ENCODE measurements around the gene CDH23. TPM values are rescaled to one million over a fixed set of nuclear protein-coding genes. Genes with fewer than 3 reads are reported as not detected.

The CDH23 gene
- total and polyA plus RNA-seq, 9 of the 15 experiments (the other 6 are each of a cell fraction or from before 2014, with no cell fraction given), result 0.18 to 1.2 (median 0.47) TPM

DNA sequence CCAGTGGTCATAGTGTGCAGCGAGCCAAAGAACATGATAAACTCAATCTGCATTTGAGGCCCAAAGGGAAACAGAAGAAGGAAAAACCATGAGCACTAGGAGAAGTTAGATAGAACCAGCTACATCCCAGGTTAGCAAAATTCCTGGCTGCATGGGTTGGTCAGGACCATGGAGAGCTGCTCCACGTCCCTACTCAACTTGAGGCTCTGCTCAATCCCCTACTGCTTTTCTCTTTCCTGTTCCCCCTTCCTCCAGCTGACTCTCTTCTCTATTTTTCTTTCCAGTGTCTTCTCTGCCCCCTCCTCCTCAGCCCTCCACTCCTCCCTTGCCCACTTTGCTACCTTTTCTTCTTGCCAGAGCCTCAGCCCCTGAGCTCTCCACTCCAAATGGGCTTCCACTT, 398.5 kb downstream of the CDH23 start (continued):
- TF ChIP-seq, protein P1, sequence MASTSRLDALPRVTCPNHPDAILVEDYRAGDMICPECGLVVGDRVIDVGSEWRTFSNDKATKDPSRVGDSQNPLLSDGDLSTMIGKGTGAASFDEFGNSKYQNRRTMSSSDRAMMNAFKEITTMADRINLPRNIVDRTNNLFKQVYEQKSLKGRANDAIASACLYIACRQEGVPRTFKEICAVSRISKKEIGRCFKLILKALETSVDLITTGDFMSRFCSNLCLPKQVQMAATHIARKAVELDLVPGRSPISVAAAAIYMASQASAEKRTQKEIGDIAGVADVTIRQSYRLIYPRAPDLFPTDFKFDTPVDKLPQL (IDR thresholded peaks at IDR 0.05; ENCODE audit: extremely low read depth, insufficient read length), result no peak
- TF ChIP-seq, protein P2, sequence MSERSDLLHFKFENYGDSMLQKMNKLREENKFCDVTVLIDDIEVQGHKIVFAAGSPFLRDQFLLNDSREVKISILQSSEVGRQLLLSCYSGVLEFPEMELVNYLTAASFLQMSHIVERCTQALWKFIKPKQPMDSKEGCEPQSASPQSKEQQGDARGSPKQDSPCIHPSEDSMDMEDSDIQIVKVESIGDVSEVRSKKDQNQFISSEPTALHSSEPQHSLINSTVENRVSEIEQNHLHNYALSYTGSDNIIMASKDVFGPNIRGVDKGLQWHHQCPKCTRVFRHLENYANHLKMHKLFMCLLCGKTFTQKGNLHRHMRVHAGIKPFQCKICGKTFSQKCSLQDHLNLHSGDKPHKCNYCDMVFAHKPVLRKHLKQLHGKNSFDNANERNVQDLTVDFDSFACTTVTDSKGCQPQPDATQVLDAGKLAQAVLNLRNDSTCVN (CRISPR knock-in tag; IDR thresholded peaks at IDR 0.05), result 0 out of 2 replicates have a peak, but pooled peaks have one; percentile 57
- TF ChIP-seq IFI16 (CRISPR knock-in tag; IDR thresholded peaks at IDR 0.05), result no peak
- TF ChIP-seq, protein P3, sequence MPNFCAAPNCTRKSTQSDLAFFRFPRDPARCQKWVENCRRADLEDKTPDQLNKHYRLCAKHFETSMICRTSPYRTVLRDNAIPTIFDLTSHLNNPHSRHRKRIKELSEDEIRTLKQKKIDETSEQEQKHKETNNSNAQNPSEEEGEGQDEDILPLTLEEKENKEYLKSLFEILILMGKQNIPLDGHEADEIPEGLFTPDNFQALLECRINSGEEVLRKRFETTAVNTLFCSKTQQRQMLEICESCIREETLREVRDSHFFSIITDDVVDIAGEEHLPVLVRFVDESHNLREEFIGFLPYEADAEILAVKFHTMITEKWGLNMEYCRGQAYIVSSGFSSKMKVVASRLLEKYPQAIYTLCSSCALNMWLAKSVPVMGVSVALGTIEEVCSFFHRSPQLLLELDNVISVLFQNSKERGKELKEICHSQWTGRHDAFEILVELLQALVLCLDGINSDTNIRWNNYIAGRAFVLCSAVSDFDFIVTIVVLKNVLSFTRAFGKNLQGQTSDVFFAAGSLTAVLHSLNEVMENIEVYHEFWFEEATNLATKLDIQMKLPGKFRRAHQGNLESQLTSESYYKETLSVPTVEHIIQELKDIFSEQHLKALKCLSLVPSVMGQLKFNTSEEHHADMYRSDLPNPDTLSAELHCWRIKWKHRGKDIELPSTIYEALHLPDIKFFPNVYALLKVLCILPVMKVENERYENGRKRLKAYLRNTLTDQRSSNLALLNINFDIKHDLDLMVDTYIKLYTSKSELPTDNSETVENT (CRISPR knock-in tag; IDR thresholded peaks at IDR 0.05), result no peak
- TF ChIP-seq CEBPG (CRISPR knock-in tag; IDR thresholded peaks at IDR 0.05), result no peak
- no peak for TF ChIP-seq CEBPG (tag; conservative IDR thresholded peaks at IDR 0.05 in 1 of 2, IDR thresholded peaks at IDR 0.05 in 1 of 2)
- peak; percentile 100 for TF ChIP-seq EHMT2 (IDR thresholded peaks at IDR 0.05)
- TF ChIP-seq BRD4 (IDR thresholded peaks at IDR 0.05), result no peak
- 0 out of 2 replicates have a peak, but pooled peaks have one; percentile 2 for TF ChIP-seq TEAD2 (tag; IDR thresholded peaks at IDR 0.05)
- no peak for TF ChIP-seq HDAC8 (tag; IDR thresholded peaks at IDR 0.05)
- TF ChIP-seq, protein P4, sequence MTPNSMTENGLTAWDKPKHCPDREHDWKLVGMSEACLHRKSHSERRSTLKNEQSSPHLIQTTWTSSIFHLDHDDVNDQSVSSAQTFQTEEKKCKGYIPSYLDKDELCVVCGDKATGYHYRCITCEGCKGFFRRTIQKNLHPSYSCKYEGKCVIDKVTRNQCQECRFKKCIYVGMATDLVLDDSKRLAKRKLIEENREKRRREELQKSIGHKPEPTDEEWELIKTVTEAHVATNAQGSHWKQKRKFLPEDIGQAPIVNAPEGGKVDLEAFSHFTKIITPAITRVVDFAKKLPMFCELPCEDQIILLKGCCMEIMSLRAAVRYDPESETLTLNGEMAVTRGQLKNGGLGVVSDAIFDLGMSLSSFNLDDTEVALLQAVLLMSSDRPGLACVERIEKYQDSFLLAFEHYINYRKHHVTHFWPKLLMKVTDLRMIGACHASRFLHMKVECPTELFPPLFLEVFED (CRISPR knock-in tag; conservative IDR thresholded peaks at IDR 0.05), result peak; percentile 83; the same call in 1 of the 2 replicates
- no peak for TF ChIP-seq CEBPB (tag; IDR thresholded peaks at IDR 0.05)
- TF ChIP-seq, protein P5, sequence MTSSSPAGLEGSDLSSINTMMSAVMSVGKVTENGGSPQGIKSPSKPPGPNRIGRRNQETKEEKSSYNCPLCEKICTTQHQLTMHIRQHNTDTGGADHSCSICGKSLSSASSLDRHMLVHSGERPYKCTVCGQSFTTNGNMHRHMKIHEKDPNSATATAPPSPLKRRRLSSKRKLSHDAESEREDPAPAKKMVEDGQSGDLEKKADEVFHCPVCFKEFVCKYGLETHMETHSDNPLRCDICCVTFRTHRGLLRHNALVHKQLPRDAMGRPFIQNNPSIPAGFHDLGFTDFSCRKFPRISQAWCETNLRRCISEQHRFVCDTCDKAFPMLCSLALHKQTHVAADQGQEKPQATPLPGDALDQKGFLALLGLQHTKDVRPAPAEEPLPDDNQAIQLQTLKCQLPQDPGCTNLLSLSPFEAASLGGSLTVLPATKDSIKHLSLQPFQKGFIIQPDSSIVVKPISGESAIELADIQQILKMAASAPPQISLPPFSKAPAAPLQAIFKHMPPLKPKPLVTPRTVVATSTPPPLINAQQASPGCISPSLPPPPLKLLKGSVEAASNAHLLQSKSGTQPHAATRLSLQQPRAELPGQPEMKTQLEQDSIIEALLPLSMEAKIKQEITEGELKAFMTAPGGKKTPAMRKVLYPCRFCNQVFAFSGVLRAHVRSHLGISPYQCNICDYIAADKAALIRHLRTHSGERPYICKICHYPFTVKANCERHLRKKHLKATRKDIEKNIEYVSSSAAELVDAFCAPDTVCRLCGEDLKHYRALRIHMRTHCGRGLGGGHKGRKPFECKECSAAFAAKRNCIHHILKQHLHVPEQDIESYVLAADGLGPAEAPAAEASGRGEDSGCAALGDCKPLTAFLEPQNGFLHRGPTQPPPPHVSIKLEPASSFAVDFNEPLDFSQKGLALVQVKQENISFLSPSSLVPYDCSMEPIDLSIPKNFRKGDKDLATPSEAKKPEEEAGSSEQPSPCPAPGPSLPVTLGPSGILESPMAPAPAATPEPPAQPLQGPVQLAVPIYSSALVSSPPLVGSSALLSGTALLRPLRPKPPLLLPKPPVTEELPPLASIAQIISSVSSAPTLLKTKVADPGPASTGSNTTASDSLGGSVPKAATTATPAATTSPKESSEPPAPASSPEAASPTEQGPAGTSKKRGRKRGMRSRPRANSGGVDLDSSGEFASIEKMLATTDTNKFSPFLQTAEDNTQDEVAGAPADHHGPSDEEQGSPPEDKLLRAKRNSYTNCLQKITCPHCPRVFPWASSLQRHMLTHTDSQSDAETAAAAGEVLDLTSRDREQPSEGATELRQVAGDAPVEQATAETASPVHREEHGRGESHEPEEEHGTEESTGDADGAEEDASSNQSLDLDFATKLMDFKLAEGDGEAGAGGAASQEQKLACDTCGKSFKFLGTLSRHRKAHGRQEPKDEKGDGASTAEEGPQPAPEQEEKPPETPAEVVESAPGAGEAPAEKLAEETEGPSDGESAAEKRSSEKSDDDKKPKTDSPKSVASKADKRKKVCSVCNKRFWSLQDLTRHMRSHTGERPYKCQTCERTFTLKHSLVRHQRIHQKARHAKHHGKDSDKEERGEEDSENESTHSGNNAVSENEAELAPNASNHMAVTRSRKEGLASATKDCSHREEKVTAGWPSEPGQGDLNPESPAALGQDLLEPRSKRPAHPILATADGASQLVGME (CRISPR knock-in tag; IDR thresholded peaks at IDR 0.05), result no peak
